HEK293 (cell line): ENCODE measurements around the gene FUT1.

Experiments used
- EGR2 ChIP-seq: fragments of 450-650 bp; formaldehyde crosslinking; IDR thresholded peaks from 2 replicates; pipeline ENCODE4 v1.5.1; 2016; ENCODE audit warnings: low read depth, missing biosample characterization, missing genetic modification characterization
- HOXA7 ChIP-seq: sonication (generic); formaldehyde crosslinking; IDR thresholded peaks from 2 replicates; pipeline ENCODE4 v1.8.1; 2022; ENCODE audit warnings: missing genetic modification reagents, borderline replicate concordance
- RBAK ChIP-seq: fragments of 450-650 bp; formaldehyde crosslinking; IDR thresholded peaks from 2 replicates; pipeline ENCODE4 v1.5.1; 2016; ENCODE audit warnings: missing biosample characterization, missing genetic modification characterization
- TRIM28 ChIP-seq: IDR thresholded peaks from 2 replicates; pipeline ENCODE4 v1.6.1; 2011; ENCODE audit warnings: low read length, control low read depth, borderline replicate concordance
- ZEB2 ChIP-seq: fragments of 450-650 bp; formaldehyde crosslinking; IDR thresholded peaks from 2 replicates; pipeline ENCODE4 v1.5.1; 2016; ENCODE audit warnings: missing biosample characterization, missing genetic modification characterization
- ZNF114 ChIP-seq: fragments of 450-650 bp; formaldehyde crosslinking; IDR thresholded peaks from 2 replicates; pipeline ENCODE4 v1.5.0; 2017; ENCODE audit warnings: missing biosample characterization, missing genetic modification characterization
- ZNF121 ChIP-seq: fragments of 450-650 bp; formaldehyde crosslinking; IDR thresholded peaks from 2 replicates; pipeline ENCODE4 v1.5.1; 2016; ENCODE audit warnings: missing biosample characterization, missing genetic modification characterization
- ZNF138 ChIP-seq: fragments of 450-650 bp; formaldehyde crosslinking; IDR thresholded peaks from 2 replicates; pipeline ENCODE4 v1.5.1; 2016; ENCODE audit warnings: missing biosample characterization, missing genetic modification characterization, borderline replicate concordance
- ZNF174 ChIP-seq: fragments of 450-650 bp; formaldehyde crosslinking; IDR thresholded peaks from 2 replicates; pipeline ENCODE4 v1.5.0; 2017; ENCODE audit warnings: missing biosample characterization, mild to moderate bottlenecking, missing genetic modification characterization
- ZNF2 ChIP-seq: fragments of 450-650 bp; formaldehyde crosslinking; IDR thresholded peaks from 2 replicates; pipeline ENCODE4 v1.5.1; 2016; ENCODE audit warnings: missing biosample characterization, missing genetic modification characterization
- ZNF248 ChIP-seq: fragments of 450-650 bp; formaldehyde crosslinking; IDR thresholded peaks from 2 replicates; pipeline ENCODE4 v1.5.1; 2017; ENCODE audit warnings: missing biosample characterization, missing genetic modification characterization
- ZNF311 ChIP-seq: fragments of 450-650 bp; formaldehyde crosslinking; IDR thresholded peaks from 2 replicates; pipeline ENCODE4 v1.5.1; 2017; ENCODE audit warnings: missing biosample characterization, missing genetic modification characterization, borderline replicate concordance
- ZNF354C ChIP-seq: fragments of 450-650 bp; formaldehyde crosslinking; IDR thresholded peaks from 2 replicates; pipeline ENCODE4 v1.5.1; 2016; ENCODE audit warnings: missing biosample characterization, missing genetic modification characterization, low read depth, borderline replicate concordance
- ZNF416 ChIP-seq: fragments of 450-650 bp; formaldehyde crosslinking; IDR thresholded peaks from 2 replicates; pipeline ENCODE4 v1.5.1; 2016; ENCODE audit warnings: missing biosample characterization, missing genetic modification characterization
- ZNF544 ChIP-seq: fragments of 450-650 bp; formaldehyde crosslinking; IDR thresholded peaks from 2 replicates; pipeline ENCODE4 v1.5.0; 2017; ENCODE audit warnings: missing biosample characterization, missing genetic modification characterization
- ZNF558 ChIP-seq: fragments of 450-650 bp; formaldehyde crosslinking; IDR thresholded peaks from 2 replicates; pipeline ENCODE4 v1.5.1; 2016; ENCODE audit warnings: missing biosample characterization, missing genetic modification characterization
- ZNF621 ChIP-seq: fragments of 450-650 bp; formaldehyde crosslinking; IDR thresholded peaks from 2 replicates; pipeline ENCODE4 v1.5.1; 2017; ENCODE audit warnings: missing biosample characterization, missing genetic modification characterization
- ZNF623 ChIP-seq: fragments of 450-650 bp; formaldehyde crosslinking; IDR thresholded peaks from 2 replicates; pipeline ENCODE4 v1.5.1; 2016; ENCODE audit warnings: missing biosample characterization, missing genetic modification characterization
- ZNF624 ChIP-seq: fragments of 450-650 bp; formaldehyde crosslinking; IDR thresholded peaks from 2 replicates; pipeline ENCODE4 v1.5.1; 2017; ENCODE audit warnings: missing biosample characterization, missing genetic modification characterization
- ZNF677 ChIP-seq: fragments of 450-650 bp; IDR thresholded peaks from 2 replicates; pipeline ENCODE4 v1.5.0; 2018; ENCODE audit warnings: missing biosample characterization, mild to moderate bottlenecking, missing genetic modification characterization, moderate library complexity
- ZNF747 ChIP-seq: fragments of 450-650 bp; formaldehyde crosslinking; IDR thresholded peaks from 2 replicates; pipeline ENCODE4 v1.5.1; 2016; ENCODE audit warnings: missing biosample characterization, missing genetic modification characterization
- ZNF777 ChIP-seq: fragments of 450-650 bp; formaldehyde crosslinking; IDR thresholded peaks from 2 replicates; pipeline ENCODE4 v1.5.1; 2017; ENCODE audit warnings: missing biosample characterization, missing genetic modification characterization, borderline replicate concordance
- ZNF792 ChIP-seq: fragments of 450-650 bp; formaldehyde crosslinking; IDR thresholded peaks from 2 replicates; pipeline ENCODE4 v1.5.1; 2016; ENCODE audit warnings: missing biosample characterization, missing genetic modification characterization
- ZNF830 ChIP-seq: fragments of 450-650 bp; IDR thresholded peaks from 2 replicates; pipeline ENCODE4 v1.5.0; 2018; ENCODE audit warnings: missing biosample characterization, missing genetic modification characterization, low read depth, mild to moderate bottlenecking, moderate library complexity
- ZXDB ChIP-seq: fragments of 450-650 bp; formaldehyde crosslinking; IDR thresholded peaks from 2 replicates; pipeline ENCODE4 v1.5.1; 2016; ENCODE audit warnings: missing biosample characterization, missing genetic modification characterization
- TF ChIP-seq, protein P1 (sequence below): fragments of 450-650 bp; formaldehyde crosslinking; IDR thresholded peaks from 2 replicates; pipeline ENCODE4 v1.5.1; 2016; ENCODE audit warnings: missing biosample characterization, missing genetic modification characterization
- TF ChIP-seq, protein P2 (sequence below): fragments of 450-650 bp; formaldehyde crosslinking; IDR thresholded peaks from 2 replicates; pipeline ENCODE4 v1.5.1; 2016; ENCODE audit warnings: missing biosample characterization, missing genetic modification characterization, borderline replicate concordance
- TF ChIP-seq, protein P3 (sequence below): fragments of 450-650 bp; formaldehyde crosslinking; IDR thresholded peaks from 2 replicates; pipeline ENCODE4 v1.5.1; 2016; ENCODE audit warnings: missing biosample characterization, missing genetic modification characterization
- TF ChIP-seq, protein P4 (sequence below): fragments of 450-650 bp; formaldehyde crosslinking; IDR thresholded peaks from 2 replicates; pipeline ENCODE4 v1.5.1; 2016; ENCODE audit warnings: missing biosample characterization, missing genetic modification characterization
- TF ChIP-seq, protein P5 (sequence below): fragments of 450-650 bp; formaldehyde crosslinking; IDR thresholded peaks from 2 replicates; pipeline ENCODE4 v1.5.1; 2016; ENCODE audit warnings: missing biosample characterization, missing genetic modification characterization

FUT1 gene

DNA sequence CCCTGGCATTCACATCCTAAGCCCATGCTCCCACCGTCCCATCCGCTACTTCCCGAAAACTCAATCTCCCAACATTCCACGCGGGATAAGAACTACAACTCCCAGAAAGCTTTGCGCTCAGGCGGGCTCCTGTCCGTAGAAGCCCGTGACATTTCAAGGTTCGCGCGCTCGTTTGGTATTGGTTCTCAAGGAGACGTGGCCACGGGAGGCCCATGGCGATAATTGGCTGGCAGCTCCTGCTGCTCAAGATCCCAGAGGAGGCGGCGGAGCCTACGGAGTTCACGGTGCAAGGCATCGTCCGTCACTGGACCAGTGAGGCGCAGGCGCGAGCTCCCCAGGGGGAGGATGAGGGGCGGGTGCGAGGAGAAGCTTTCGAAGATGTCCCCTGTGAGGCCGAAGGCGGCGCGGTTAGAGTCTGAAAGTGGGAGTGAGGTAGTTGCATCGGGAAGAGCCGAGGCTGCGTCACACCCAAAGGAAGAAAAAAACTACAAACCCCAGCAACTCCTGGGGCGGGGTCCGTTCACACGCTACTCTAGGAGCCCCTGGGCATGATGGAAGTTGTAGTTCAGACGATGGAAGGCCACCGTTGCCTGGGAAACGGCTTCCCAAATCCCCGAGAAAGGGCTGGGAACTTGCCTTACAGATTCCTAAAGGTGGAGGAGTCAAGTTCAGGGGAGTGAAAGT, 31.7 kb downstream of the FUT1 start (continued):
- TF ChIP-seq ZNF354C (no peak), ZNF792 (no peak), EGR2 (tag by site-specific recombination) (no peak), ZNF677 (tag by site-specific recombination) (no peak), RBAK (tag by site-specific recombination) (no peak), ZNF558 (no peak), ZNF174 (tag by site-specific recombination) (no peak), ZNF623 (tag by site-specific recombination) (no peak), ZNF2 (tag by site-specific recombination) (0 out of 2 replicates have a peak, but pooled peaks have one; percentile 23), ZNF830 (tag by site-specific recombination) (no peak), ZXDB (peak; percentile 93), ZNF747 (no peak), HOXA7 (CRISPR knock-in tag) (no peak), ZEB2 (no peak; the same call in 1 of the 2 replicates), ZNF248 (tag by site-specific recombination) (no peak), ZNF544 (tag by site-specific recombination) (no peak), ZNF624 (tag by site-specific recombination) (no peak), ZNF777 (no peak), ZNF621 (tag by site-specific recombination) (no peak), ZNF114 (tag by site-specific recombination) (no peak), TRIM28 (no peak), ZNF138 (tag by site-specific recombination) (no peak), ZNF416 (no peak), ZNF311 (tag by site-specific recombination) (no peak), ZNF121 (tag by site-specific recombination) (no peak)
- TF ChIP-seq, protein P1, sequence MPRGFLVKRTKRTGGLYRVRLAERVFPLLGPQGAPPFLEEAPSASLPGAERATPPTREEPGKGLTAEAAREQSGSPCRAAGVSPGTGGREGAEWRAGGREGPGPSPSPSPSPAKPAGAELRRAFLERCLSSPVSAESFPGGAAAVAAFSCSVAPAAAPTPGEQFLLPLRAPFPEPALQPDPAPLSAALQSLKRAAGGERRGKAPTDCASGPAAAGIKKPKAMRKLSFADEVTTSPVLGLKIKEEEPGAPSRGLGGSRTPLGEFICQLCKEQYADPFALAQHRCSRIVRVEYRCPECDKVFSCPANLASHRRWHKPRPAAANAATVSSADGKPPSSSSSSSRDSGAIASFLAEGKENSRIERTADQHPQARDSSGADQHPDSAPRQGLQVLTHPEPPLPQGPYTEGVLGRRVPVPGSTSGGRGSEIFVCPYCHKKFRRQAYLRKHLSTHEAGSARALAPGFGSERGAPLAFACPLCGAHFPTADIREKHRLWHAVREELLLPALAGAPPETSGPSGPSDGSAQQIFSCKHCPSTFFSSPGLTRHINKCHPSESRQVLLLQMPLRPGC (tag by site-specific recombination), result no peak
- TF ChIP-seq, protein P2, sequence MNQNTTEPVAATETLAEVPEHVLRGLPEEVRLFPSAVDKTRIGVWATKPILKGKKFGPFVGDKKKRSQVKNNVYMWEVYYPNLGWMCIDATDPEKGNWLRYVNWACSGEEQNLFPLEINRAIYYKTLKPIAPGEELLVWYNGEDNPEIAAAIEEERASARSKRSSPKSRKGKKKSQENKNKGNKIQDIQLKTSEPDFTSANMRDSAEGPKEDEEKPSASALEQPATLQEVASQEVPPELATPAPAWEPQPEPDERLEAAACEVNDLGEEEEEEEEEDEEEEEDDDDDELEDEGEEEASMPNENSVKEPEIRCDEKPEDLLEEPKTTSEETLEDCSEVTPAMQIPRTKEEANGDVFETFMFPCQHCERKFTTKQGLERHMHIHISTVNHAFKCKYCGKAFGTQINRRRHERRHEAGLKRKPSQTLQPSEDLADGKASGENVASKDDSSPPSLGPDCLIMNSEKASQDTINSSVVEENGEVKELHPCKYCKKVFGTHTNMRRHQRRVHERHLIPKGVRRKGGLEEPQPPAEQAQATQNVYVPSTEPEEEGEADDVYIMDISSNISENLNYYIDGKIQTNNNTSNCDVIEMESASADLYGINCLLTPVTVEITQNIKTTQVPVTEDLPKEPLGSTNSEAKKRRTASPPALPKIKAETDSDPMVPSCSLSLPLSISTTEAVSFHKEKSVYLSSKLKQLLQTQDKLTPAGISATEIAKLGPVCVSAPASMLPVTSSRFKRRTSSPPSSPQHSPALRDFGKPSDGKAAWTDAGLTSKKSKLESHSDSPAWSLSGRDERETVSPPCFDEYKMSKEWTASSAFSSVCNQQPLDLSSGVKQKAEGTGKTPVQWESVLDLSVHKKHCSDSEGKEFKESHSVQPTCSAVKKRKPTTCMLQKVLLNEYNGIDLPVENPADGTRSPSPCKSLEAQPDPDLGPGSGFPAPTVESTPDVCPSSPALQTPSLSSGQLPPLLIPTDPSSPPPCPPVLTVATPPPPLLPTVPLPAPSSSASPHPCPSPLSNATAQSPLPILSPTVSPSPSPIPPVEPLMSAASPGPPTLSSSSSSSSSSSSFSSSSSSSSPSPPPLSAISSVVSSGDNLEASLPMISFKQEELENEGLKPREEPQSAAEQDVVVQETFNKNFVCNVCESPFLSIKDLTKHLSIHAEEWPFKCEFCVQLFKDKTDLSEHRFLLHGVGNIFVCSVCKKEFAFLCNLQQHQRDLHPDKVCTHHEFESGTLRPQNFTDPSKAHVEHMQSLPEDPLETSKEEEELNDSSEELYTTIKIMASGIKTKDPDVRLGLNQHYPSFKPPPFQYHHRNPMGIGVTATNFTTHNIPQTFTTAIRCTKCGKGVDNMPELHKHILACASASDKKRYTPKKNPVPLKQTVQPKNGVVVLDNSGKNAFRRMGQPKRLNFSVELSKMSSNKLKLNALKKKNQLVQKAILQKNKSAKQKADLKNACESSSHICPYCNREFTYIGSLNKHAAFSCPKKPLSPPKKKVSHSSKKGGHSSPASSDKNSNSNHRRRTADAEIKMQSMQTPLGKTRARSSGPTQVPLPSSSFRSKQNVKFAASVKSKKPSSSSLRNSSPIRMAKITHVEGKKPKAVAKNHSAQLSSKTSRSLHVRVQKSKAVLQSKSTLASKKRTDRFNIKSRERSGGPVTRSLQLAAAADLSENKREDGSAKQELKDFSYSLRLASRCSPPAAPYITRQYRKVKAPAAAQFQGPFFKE (tag by site-specific recombination), result no peak
- TF ChIP-seq, protein P3, sequence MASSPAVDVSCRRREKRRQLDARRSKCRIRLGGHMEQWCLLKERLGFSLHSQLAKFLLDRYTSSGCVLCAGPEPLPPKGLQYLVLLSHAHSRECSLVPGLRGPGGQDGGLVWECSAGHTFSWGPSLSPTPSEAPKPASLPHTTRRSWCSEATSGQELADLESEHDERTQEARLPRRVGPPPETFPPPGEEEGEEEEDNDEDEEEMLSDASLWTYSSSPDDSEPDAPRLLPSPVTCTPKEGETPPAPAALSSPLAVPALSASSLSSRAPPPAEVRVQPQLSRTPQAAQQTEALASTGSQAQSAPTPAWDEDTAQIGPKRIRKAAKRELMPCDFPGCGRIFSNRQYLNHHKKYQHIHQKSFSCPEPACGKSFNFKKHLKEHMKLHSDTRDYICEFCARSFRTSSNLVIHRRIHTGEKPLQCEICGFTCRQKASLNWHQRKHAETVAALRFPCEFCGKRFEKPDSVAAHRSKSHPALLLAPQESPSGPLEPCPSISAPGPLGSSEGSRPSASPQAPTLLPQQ (tag by site-specific recombination), result no peak; the same call in 1 of the 2 replicates
- TF ChIP-seq, protein P4, sequence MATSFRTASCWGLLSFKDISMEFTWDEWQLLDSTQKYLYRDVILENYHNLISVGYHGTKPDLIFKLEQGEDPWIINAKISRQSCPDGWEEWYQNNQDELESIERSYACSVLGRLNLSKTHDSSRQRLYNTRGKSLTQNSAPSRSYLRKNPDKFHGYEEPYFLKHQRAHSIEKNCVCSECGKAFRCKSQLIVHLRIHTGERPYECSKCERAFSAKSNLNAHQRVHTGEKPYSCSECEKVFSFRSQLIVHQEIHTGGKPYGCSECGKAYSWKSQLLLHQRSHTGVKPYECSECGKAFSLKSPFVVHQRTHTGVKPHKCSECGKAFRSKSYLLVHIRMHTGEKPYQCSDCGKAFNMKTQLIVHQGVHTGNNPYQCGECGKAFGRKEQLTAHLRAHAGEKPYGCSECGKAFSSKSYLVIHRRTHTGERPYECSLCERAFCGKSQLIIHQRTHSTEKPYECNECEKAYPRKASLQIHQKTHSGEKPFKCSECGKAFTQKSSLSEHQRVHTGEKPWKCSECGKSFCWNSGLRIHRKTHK (tag by site-specific recombination), result no peak
- TF ChIP-seq, protein P5, sequence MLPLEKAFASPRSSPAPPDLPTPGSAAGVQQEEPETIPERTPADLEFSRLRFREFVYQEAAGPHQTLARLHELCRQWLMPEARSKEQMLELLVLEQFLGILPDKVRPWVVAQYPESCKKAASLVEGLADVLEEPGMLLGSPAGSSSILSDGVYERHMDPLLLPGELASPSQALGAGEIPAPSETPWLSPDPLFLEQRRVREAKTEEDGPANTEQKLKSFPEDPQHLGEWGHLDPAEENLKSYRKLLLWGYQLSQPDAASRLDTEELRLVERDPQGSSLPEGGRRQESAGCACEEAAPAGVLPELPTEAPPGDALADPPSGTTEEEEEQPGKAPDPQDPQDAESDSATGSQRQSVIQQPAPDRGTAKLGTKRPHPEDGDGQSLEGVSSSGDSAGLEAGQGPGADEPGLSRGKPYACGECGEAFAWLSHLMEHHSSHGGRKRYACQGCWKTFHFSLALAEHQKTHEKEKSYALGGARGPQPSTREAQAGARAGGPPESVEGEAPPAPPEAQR (tag by site-specific recombination), result no peak
